Measurements from ENCODE around the gene MYLK. TPM values are rescaled to one million over a fixed set of nuclear protein-coding genes. Genes with fewer than 3 reads are reported as not detected.

MYLK gene
- total and polyA plus RNA-seq, 9 of the 15 experiments (the other 6 are each of a cell fraction or from before 2014, with no cell fraction given), result 0.11 to 0.53 (median 0.18) TPM; not detected in 2

DNA sequence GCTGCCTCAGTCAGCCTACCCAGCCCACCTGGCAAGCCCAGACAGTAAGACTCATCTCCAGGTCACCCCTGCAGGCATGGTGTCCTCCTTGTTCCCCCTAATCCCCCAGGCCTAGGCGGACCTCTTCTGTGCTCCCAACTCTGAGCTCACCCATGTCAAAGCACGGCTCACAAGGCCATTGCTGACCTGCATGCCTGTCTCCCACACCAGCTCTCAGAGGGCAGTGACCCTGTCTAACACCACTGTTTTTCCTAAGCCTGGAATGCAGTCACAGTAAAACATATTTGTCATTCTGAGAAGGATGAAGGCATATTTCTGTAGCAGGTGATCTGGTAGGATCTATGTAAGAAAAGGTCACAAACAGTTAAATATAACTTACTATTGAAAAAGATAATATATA, 189.0 kb downstream of the MYLK start:
- ChIA-PET POLR2A (interaction anchor here (1.0 kb wide), 1 partner anchor 12 kb away, joined by 3 read pairs; no protein-coding TSS in a partner anchor), CTCF (ENCODE audit: low intra/inter-chr PET ratio) (no interaction called here)
- FAIRE-seq (no peak), DNase-seq (ENCODE audit: extremely low read depth in 1 of 4, low spot score in 3 of 4) (no peak), ATAC-seq (no peak)
- Histone ChIP-seq H2AFZ (ENCODE audit: low read depth, low read length) (no peak overlapping the region), H3K9ac (ENCODE audit: insufficient read depth in 1 of 2, low read depth in 2 of 2, low read length in 2 of 2) (no peak overlapping the region), H3K4me3 (no peak overlapping the region), H3K4me2 (ENCODE audit: insufficient read depth, low read length) (no peak overlapping the region), H3K9me3 (replicated peaks; ENCODE audit: control insufficient read depth, insufficient read depth, low read depth, low read length) (no peaks in the 10 kb centered on the region), H4K20me1 (replicated peaks; ENCODE audit: control insufficient read depth, insufficient read depth, low read length) (no peaks in the 10 kb centered on the region), H3K27me3 (ENCODE audit: control insufficient read depth in 2 of 2, insufficient read depth in 2 of 2, low read length in 2 of 2) (peaks cover 0 to 43% of the 10 kb centered on the region in 2 experiments; a peak in 3 of 5 replicates), H3K4me1 (replicated peaks in 1 of 2; ENCODE audit: control insufficient read depth in 2 of 2, insufficient read depth in 2 of 2, low read length in 2 of 2) (no peaks in the 10 kb centered on the region), H3K27ac (ENCODE audit: extremely low read depth, low read depth, low read length) (no peak overlapping the region), H3K36me3 (ENCODE audit: control insufficient read depth, insufficient read depth, low read length) (no peaks in the 10 kb centered on the region), H3K79me2 (ENCODE audit: control insufficient read depth, insufficient read depth, low read length) (no peaks in the 10 kb centered on the region), H3K9me1 (ENCODE audit: control insufficient read depth, insufficient read depth, low read length) (no peaks in the 10 kb centered on the region)
- no peak for TF ChIP-seq NFYB (IDR thresholded peaks at IDR 0.05; ENCODE audit: extremely low read depth, insufficient read length)
- TF ChIP-seq, protein P1, sequence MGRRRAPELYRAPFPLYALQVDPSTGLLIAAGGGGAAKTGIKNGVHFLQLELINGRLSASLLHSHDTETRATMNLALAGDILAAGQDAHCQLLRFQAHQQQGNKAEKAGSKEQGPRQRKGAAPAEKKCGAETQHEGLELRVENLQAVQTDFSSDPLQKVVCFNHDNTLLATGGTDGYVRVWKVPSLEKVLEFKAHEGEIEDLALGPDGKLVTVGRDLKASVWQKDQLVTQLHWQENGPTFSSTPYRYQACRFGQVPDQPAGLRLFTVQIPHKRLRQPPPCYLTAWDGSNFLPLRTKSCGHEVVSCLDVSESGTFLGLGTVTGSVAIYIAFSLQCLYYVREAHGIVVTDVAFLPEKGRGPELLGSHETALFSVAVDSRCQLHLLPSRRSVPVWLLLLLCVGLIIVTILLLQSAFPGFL (CRISPR knock-in tag; IDR thresholded peaks at IDR 0.05), result no peak
- TF ChIP-seq ZNF655 (CRISPR knock-in tag; IDR thresholded peaks at IDR 0.05), result no peak
- TF ChIP-seq, protein P2, sequence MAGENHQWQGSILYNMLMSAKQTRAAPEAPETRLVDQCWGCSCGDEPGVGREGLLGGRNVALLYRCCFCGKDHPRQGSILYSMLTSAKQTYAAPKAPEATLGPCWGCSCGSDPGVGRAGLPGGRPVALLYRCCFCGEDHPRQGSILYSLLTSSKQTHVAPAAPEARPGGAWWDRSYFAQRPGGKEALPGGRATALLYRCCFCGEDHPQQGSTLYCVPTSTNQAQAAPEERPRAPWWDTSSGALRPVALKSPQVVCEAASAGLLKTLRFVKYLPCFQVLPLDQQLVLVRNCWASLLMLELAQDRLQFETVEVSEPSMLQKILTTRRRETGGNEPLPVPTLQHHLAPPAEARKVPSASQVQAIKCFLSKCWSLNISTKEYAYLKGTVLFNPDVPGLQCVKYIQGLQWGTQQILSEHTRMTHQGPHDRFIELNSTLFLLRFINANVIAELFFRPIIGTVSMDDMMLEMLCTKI (IDR thresholded peaks at IDR 0.05; ENCODE audit: partially characterized antibody), result no peak
- TF ChIP-seq, protein P3, sequence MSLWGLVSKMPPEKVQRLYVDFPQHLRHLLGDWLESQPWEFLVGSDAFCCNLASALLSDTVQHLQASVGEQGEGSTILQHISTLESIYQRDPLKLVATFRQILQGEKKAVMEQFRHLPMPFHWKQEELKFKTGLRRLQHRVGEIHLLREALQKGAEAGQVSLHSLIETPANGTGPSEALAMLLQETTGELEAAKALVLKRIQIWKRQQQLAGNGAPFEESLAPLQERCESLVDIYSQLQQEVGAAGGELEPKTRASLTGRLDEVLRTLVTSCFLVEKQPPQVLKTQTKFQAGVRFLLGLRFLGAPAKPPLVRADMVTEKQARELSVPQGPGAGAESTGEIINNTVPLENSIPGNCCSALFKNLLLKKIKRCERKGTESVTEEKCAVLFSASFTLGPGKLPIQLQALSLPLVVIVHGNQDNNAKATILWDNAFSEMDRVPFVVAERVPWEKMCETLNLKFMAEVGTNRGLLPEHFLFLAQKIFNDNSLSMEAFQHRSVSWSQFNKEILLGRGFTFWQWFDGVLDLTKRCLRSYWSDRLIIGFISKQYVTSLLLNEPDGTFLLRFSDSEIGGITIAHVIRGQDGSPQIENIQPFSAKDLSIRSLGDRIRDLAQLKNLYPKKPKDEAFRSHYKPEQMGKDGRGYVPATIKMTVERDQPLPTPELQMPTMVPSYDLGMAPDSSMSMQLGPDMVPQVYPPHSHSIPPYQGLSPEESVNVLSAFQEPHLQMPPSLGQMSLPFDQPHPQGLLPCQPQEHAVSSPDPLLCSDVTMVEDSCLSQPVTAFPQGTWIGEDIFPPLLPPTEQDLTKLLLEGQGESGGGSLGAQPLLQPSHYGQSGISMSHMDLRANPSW (CRISPR knock-in tag; IDR thresholded peaks at IDR 0.05), result no peak
- no peak for TF ChIP-seq PTTG1 (tag; IDR thresholded peaks at IDR 0.05; ENCODE audit: low read depth)
- TF ChIP-seq HDGF (IDR thresholded peaks at IDR 0.05), result no peak
- TF ChIP-seq LARP7 (IDR thresholded peaks at IDR 0.05), result no peak
- TF ChIP-seq ZBTB8A (IDR thresholded peaks at IDR 0.05; ENCODE audit: partially characterized antibody), result no peak
- TF ChIP-seq ZBTB5 (IDR thresholded peaks at IDR 0.05), result no peak
- no TSS peak for BruUV-seq (replicated peaks)
- in situ Hi-C loops (cut with MboI), result no loop called here
- intact Hi-C loops (cut with micrococcal nuclease), result no loop called here
- 7% methylated on average over 2 of the region's 2 CpGs for WGBS (ENCODE audit: insufficient coverage, low coverage, missing lambda C conversion rate)

All from K562 (cell line).